ENCODE results near the gene PET117.

- TF ChIP-seq CTCF (IDR thresholded peaks at IDR 0.05; ENCODE audit: poor library complexity, severe bottlenecking) (no peak), TAF1 (IDR thresholded peaks at IDR 0.05; ENCODE audit: low read depth) (no peak), POLR2AphosphoS5 (IDR thresholded peaks at IDR 0.05) (no peak), REST (IDR thresholded peaks at IDR 0.05; ENCODE audit: borderline replicate concordance) (no peak), EZH2 (IDR thresholded peaks at IDR 0.05; ENCODE audit: borderline replicate concordance, insufficient read depth, low read length, poor library complexity, severe bottlenecking) (no peak)
Observed at GRCh38 chr20:18166950-18167349, 29.3 kb downstream of the PET117 start.
